ENCODE results near the gene CBX8. TPM values are rescaled to one million over a fixed set of nuclear protein-coding genes. Genes with fewer than 3 reads are reported as not detected.

CBX8 gene
- total and polyA plus RNA-seq, 2 of the 13 experiments (the other 11 are each of a cell fraction or from before 2014, with no cell fraction given): 0.34 to 12.6 TPM

DNA sequence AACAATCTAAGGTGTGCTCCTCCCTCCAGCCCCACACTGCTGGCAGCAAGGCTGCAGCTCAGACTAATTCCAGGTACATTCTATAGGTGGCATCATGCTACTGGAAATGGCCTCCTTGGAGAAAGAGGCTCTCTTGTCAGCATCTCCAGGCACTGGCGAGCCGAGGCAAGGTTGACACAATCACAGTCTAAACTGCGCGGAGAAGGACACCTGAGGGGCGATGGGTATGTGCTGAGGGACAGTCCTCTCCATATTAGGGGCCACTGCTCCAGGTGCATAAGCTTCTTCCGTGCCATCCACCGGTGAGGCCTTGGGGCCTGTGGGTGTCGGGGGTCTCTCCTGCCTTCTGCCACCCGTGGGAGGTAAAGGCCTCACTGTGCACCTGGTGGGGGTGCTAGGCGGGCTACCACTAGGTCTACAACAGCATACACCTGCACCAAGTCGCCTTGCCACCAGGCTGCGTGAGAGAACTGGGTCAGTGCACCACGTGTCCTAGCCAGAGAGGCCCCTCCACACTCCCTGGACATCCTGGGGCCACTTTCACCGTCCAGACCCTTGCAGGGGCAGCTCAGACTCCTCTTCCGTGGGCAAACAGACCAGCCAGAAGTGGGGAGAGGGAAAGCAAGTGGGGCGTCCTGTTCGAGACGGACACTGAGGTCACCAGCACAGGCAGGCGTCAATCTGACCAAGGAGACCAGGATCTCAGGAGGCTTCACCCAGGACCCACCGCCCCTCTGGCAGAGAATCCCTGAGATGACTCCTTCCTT, 12.1 kb upstream of the CBX8 start (continued):
- peak; percentile 89 for TF ChIP-seq ZNF687 (CRISPR knock-in tag; IDR thresholded peaks at IDR 0.05)
- no peak for TF ChIP-seq ZNF460 (CRISPR knock-in tag; IDR thresholded peaks at IDR 0.05; ENCODE audit: borderline replicate concordance)
- no peak for TF ChIP-seq JDP2 (CRISPR knock-in tag; IDR thresholded peaks at IDR 0.05; ENCODE audit: borderline replicate concordance)
- no peak for TF ChIP-seq REXO4 (CRISPR knock-in tag; IDR thresholded peaks at IDR 0.05; ENCODE audit: borderline replicate concordance)
- 0 out of 2 replicates have a peak, but pooled peaks have one; percentile 26 for TF ChIP-seq ZNF235 (CRISPR knock-in tag; IDR thresholded peaks at IDR 0.05; ENCODE audit: borderline replicate concordance)
- TF ChIP-seq, protein P1, sequence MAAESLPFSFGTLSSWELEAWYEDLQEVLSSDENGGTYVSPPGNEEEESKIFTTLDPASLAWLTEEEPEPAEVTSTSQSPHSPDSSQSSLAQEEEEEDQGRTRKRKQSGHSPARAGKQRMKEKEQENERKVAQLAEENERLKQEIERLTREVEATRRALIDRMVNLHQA (CRISPR knock-in tag; IDR thresholded peaks at IDR 0.05): no peak
- TF ChIP-seq CTCF (CRISPR knock-in tag; IDR thresholded peaks at IDR 0.05): peak; percentile 91
- TF ChIP-seq, protein P2, sequence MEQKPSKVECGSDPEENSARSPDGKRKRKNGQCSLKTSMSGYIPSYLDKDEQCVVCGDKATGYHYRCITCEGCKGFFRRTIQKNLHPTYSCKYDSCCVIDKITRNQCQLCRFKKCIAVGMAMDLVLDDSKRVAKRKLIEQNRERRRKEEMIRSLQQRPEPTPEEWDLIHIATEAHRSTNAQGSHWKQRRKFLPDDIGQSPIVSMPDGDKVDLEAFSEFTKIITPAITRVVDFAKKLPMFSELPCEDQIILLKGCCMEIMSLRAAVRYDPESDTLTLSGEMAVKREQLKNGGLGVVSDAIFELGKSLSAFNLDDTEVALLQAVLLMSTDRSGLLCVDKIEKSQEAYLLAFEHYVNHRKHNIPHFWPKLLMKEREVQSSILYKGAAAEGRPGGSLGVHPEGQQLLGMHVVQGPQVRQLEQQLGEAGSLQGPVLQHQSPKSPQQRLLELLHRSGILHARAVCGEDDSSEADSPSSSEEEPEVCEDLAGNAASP (CRISPR knock-in tag; IDR thresholded peaks at IDR 0.05; ENCODE audit: borderline replicate concordance): no peak
- no peak for TF ChIP-seq ZNF616 (CRISPR knock-in tag; IDR thresholded peaks at IDR 0.05; ENCODE audit: low read depth)
- TF ChIP-seq BORCS8-MEF2B (CRISPR knock-in tag; IDR thresholded peaks at IDR 0.05): no peak; the same call in 1 of the 2 replicates
- TF ChIP-seq ZNF263 (CRISPR knock-in tag; IDR thresholded peaks at IDR 0.05): peak; percentile 76
- TF ChIP-seq ZC3H4 (CRISPR knock-in tag; IDR thresholded peaks at IDR 0.05; ENCODE audit: borderline replicate concordance): no peak
- TF ChIP-seq POLR2AphosphoS5 (IDR thresholded peaks at IDR 0.05; ENCODE audit: low read depth, low read length): no peak
- TF ChIP-seq, protein P3, sequence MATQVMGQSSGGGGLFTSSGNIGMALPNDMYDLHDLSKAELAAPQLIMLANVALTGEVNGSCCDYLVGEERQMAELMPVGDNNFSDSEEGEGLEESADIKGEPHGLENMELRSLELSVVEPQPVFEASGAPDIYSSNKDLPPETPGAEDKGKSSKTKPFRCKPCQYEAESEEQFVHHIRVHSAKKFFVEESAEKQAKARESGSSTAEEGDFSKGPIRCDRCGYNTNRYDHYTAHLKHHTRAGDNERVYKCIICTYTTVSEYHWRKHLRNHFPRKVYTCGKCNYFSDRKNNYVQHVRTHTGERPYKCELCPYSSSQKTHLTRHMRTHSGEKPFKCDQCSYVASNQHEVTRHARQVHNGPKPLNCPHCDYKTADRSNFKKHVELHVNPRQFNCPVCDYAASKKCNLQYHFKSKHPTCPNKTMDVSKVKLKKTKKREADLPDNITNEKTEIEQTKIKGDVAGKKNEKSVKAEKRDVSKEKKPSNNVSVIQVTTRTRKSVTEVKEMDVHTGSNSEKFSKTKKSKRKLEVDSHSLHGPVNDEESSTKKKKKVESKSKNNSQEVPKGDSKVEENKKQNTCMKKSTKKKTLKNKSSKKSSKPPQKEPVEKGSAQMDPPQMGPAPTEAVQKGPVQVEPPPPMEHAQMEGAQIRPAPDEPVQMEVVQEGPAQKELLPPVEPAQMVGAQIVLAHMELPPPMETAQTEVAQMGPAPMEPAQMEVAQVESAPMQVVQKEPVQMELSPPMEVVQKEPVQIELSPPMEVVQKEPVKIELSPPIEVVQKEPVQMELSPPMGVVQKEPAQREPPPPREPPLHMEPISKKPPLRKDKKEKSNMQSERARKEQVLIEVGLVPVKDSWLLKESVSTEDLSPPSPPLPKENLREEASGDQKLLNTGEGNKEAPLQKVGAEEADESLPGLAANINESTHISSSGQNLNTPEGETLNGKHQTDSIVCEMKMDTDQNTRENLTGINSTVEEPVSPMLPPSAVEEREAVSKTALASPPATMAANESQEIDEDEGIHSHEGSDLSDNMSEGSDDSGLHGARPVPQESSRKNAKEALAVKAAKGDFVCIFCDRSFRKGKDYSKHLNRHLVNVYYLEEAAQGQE (IDR thresholded peaks at IDR 0.05; ENCODE audit: borderline replicate concordance in 1 of 2, low read depth in 1 of 2, low read length in 2 of 2): no peak
- TF ChIP-seq ZNF556 (CRISPR knock-in tag; IDR thresholded peaks at IDR 0.05; ENCODE audit: borderline replicate concordance): peak; percentile 68; the same call in 1 of the 2 replicates
- TF ChIP-seq SRF (IDR thresholded peaks at IDR 0.05; ENCODE audit: low read depth, low read length): no peak
- no peak for TF ChIP-seq AHR (CRISPR knock-in tag; IDR thresholded peaks at IDR 0.05)

All from HepG2 (cell line).